HepG2 (cell line): ENCODE data around the gene NBL1. TPM values are rescaled to one million over a fixed set of nuclear protein-coding genes. Genes with fewer than 3 reads are reported as not detected.

Experiments used
- ARNT2 ChIP-seq: sonication (generic); formaldehyde crosslinking; IDR thresholded peaks from 2 replicates; pipeline ENCODE4 v1.8.0; 2022; ENCODE audit warnings: mild to moderate bottlenecking, low read depth, missing genetic modification reagents, moderate library complexity
- ATRX ChIP-seq: sonication (generic); formaldehyde crosslinking; IDR thresholded peaks from 2 replicates; pipeline ENCODE4 v1.4.0; 2020; ENCODE audit warnings: missing genetic modification reagents, borderline replicate concordance
- CREB1 ChIP-seq, 2 experiments: fragments of 450-650 bp in 1 of 2; IDR thresholded peaks; 2 replicates each; pipeline ENCODE4 v1.6.1; 2016 to 2017; ENCODE audit warnings: control low read depth in 1 of 2, mild to moderate bottlenecking in 1 of 2, missing compliant biosample characterization in 1 of 2, missing genetic modification characterization in 1 of 2
- HNF4A ChIP-seq: sonication (generic); formaldehyde crosslinking; IDR thresholded peaks from 2 replicates; pipeline ENCODE4 v1.4.0; 2020; ENCODE audit warnings: missing genetic modification reagents
- HOXA3 ChIP-seq: sonication (generic); formaldehyde crosslinking; IDR thresholded peaks from 2 replicates; pipeline ENCODE4 v1.5.0; 2020; ENCODE audit warnings: missing genetic modification reagents
- NFYC ChIP-seq: IDR thresholded peaks from 2 replicates; pipeline ENCODE4 v1.6.1; 2016; ENCODE audit warnings: missing genetic modification reagents, missing compliant biosample characterization
- NR2F2 ChIP-seq: IDR thresholded peaks from 2 replicates; pipeline ENCODE4 v1.6.1; 2012; ENCODE audit warnings: low read depth, inconsistent platforms, borderline replicate concordance
- RARG ChIP-seq: sonication (generic); formaldehyde crosslinking; IDR thresholded peaks from 2 replicates; pipeline ENCODE4 v1.4.0; 2020; ENCODE audit warnings: low read depth, mild to moderate bottlenecking, missing genetic modification reagents
- TRIM24 ChIP-seq: sonication (generic); formaldehyde crosslinking; IDR thresholded peaks from 2 replicates; pipeline ENCODE4 v1.8.0; 2022; ENCODE audit warnings: mild to moderate bottlenecking, missing genetic modification reagents
- ZMYM4 ChIP-seq: sonication (generic); formaldehyde crosslinking; IDR thresholded peaks from 2 replicates; pipeline ENCODE4 v1.8.1; 2023; ENCODE audit warnings: mild to moderate bottlenecking, missing genetic modification reagents
- ZNF644 ChIP-seq: IDR thresholded peaks from 2 replicates; pipeline ENCODE4 v1.6.1; 2016; ENCODE audit warnings: low read depth
- polyA plus RNA-seq, 8 experiments: library from polyadenylated mRNA; depleted of rRNA in 3 of 8; stranded (reverse) in 7 of 8; unstranded in 1 of 8; fragments of >200 nt; fragmentation: Illumina TruSeq in 4 of 8; extraction: Trizol in 4 of 8; gene quantifications; 2 replicates each; pipeline versions ENCODE4 v1.2.1 to v1.2.3, GENCODE V29; 2011 to 2016; ENCODE audit warnings: low read depth in 4 of 8, missing spikeins in 1 of 8, mixed read lengths in 1 of 8; ENCODE audit not compliant: insufficient read depth in 1 of 8
- total RNA-seq, 5 experiments: library from RNA; depleted of rRNA; stranded (reverse); fragments of >200 nt; fragmentation: Illumina TruSeq; extraction: Trizol; gene quantifications; 2 replicates each; pipeline ENCODE4 v1.2.3, GENCODE V29; 2016; ENCODE audit warnings: low read depth in 1 of 5
- TF ChIP-seq, protein P1 (sequence below): sonication (generic); formaldehyde crosslinking; IDR thresholded peaks from 2 replicates; pipeline ENCODE4 v1.9.0; 2021; ENCODE audit warnings: mild to moderate bottlenecking, missing genetic modification reagents
- TF ChIP-seq, protein P2 (sequence below): sonication (generic); formaldehyde crosslinking; IDR thresholded peaks from 2 replicates; pipeline ENCODE4 v1.4.0; 2020; ENCODE audit warnings: missing genetic modification reagents, borderline replicate concordance
- TF ChIP-seq, protein P3 (sequence below): sonication (generic); formaldehyde crosslinking; IDR thresholded peaks from 2 replicates; pipeline ENCODE4 v1.5.0; 2020; ENCODE audit warnings: missing genetic modification reagents
- TF ChIP-seq, protein P4 (sequence below): sonication (generic); formaldehyde crosslinking; IDR thresholded peaks from 2 replicates; pipeline ENCODE4 v1.4.0; 2020; ENCODE audit warnings: low read depth, missing genetic modification reagents

The NBL1 gene
- total and polyA plus RNA-seq, 2 of the 13 experiments (the other 11 are each of a cell fraction or from before 2014, with no cell fraction given): 2.7 to 13.8 TPM

DNA sequence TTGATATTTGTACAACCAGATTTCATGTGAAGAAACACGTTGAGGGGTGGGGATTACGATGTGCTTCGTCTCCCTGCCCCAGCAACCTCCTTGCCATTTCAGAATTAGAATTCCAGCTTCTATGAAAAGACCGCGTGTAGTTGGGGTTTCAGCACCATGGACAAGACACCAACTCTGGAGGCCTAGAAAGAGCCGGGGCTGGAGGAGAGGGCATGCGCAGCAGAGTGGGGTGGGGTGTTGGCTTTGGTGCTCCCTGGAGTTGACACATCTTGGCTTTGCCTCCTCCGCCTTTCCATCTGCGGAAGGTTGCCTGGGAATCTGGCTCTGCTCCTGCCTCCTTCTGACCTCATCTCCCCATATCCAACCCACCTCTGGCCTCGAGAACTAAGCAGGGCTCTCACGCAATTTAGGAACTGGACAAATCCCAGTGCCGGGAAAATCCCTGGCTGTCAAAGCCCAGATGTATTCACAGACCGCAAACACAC is 32.4 kb downstream of the NBL1 start (continued):
- TF ChIP-seq, protein P1, sequence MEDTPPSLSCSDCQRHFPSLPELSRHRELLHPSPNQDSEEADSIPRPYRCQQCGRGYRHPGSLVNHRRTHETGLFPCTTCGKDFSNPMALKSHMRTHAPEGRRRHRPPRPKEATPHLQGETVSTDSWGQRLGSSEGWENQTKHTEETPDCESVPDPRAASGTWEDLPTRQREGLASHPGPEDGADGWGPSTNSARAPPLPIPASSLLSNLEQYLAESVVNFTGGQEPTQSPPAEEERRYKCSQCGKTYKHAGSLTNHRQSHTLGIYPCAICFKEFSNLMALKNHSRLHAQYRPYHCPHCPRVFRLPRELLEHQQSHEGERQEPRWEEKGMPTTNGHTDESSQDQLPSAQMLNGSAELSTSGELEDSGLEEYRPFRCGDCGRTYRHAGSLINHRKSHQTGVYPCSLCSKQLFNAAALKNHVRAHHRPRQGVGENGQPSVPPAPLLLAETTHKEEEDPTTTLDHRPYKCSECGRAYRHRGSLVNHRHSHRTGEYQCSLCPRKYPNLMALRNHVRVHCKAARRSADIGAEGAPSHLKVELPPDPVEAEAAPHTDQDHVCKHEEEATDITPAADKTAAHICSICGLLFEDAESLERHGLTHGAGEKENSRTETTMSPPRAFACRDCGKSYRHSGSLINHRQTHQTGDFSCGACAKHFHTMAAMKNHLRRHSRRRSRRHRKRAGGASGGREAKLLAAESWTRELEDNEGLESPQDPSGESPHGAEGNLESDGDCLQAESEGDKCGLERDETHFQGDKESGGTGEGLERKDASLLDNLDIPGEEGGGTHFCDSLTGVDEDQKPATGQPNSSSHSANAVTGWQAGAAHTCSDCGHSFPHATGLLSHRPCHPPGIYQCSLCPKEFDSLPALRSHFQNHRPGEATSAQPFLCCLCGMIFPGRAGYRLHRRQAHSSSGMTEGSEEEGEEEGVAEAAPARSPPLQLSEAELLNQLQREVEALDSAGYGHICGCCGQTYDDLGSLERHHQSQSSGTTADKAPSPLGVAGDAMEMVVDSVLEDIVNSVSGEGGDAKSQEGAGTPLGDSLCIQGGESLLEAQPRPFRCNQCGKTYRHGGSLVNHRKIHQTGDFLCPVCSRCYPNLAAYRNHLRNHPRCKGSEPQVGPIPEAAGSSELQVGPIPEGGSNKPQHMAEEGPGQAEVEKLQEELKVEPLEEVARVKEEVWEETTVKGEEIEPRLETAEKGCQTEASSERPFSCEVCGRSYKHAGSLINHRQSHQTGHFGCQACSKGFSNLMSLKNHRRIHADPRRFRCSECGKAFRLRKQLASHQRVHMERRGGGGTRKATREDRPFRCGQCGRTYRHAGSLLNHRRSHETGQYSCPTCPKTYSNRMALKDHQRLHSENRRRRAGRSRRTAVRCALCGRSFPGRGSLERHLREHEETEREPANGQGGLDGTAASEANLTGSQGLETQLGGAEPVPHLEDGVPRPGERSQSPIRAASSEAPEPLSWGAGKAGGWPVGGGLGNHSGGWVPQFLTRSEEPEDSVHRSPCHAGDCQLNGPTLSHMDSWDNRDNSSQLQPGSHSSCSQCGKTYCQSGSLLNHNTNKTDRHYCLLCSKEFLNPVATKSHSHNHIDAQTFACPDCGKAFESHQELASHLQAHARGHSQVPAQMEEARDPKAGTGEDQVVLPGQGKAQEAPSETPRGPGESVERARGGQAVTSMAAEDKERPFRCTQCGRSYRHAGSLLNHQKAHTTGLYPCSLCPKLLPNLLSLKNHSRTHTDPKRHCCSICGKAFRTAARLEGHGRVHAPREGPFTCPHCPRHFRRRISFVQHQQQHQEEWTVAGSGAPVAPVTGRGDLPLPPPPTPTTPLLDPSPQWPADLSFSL: no peak
- no peak for TF ChIP-seq ARNT2 (CRISPR knock-in tag)
- TF ChIP-seq ZMYM4: no peak
- no peak for TF ChIP-seq CREB1 (IDR thresholded peaks at IDR 0.05)
- no peak for TF ChIP-seq CREB1 (CRISPR knock-in tag; IDR thresholded peaks at IDR 0.05)
- TF ChIP-seq RARG: no peak
- TF ChIP-seq ZNF644 (CRISPR knock-in tag): 0 out of 2 replicates have a peak, but pooled peaks have one; percentile 57
- no peak for TF ChIP-seq TRIM24 (CRISPR knock-in tag)
- TF ChIP-seq NFYC (CRISPR knock-in tag): no peak
- TF ChIP-seq, protein P2, sequence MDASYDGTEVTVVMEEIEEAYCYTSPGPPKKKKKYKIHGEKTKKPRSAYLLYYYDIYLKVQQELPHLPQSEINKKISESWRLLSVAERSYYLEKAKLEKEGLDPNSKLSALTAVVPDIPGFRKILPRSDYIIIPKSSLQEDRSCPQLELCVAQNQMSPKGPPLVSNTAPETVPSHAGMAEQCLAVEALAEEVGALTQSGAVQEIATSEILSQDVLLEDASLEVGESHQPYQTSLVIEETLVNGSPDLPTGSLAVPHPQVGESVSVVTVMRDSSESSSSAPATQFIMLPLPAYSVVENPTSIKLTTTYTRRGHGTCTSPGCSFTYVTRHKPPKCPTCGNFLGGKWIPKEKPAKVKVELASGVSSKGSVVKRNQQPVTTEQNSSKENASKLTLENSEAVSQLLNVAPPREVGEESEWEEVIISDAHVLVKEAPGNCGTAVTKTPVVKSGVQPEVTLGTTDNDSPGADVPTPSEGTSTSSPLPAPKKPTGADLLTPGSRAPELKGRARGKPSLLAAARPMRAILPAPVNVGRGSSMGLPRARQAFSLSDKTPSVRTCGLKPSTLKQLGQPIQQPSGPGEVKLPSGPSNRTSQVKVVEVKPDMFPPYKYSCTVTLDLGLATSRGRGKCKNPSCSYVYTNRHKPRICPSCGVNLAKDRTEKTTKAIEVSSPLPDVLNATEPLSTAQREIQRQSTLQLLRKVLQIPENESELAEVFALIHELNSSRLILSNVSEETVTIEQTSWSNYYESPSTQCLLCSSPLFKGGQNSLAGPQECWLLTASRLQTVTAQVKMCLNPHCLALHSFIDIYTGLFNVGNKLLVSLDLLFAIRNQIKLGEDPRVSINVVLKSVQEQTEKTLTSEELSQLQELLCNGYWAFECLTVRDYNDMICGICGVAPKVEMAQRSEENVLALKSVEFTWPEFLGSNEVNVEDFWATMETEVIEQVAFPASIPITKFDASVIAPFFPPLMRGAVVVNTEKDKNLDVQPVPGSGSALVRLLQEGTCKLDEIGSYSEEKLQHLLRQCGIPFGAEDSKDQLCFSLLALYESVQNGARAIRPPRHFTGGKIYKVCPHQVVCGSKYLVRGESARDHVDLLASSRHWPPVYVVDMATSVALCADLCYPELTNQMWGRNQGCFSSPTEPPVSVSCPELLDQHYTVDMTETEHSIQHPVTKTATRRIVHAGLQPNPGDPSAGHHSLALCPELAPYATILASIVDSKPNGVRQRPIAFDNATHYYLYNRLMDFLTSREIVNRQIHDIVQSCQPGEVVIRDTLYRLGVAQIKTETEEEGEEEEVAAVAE (CRISPR knock-in tag): peak; percentile 63; the same call in 1 of the 2 replicates
- TF ChIP-seq, protein P3, sequence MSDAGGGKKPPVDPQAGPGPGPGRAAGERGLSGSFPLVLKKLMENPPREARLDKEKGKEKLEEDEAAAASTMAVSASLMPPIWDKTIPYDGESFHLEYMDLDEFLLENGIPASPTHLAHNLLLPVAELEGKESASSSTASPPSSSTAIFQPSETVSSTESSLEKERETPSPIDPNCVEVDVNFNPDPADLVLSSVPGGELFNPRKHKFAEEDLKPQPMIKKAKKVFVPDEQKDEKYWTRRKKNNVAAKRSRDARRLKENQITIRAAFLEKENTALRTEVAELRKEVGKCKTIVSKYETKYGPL (CRISPR knock-in tag): no peak
- TF ChIP-seq HOXA3 (CRISPR knock-in tag): no peak
- no peak for TF ChIP-seq ATRX (CRISPR knock-in tag)
- TF ChIP-seq, protein P4, sequence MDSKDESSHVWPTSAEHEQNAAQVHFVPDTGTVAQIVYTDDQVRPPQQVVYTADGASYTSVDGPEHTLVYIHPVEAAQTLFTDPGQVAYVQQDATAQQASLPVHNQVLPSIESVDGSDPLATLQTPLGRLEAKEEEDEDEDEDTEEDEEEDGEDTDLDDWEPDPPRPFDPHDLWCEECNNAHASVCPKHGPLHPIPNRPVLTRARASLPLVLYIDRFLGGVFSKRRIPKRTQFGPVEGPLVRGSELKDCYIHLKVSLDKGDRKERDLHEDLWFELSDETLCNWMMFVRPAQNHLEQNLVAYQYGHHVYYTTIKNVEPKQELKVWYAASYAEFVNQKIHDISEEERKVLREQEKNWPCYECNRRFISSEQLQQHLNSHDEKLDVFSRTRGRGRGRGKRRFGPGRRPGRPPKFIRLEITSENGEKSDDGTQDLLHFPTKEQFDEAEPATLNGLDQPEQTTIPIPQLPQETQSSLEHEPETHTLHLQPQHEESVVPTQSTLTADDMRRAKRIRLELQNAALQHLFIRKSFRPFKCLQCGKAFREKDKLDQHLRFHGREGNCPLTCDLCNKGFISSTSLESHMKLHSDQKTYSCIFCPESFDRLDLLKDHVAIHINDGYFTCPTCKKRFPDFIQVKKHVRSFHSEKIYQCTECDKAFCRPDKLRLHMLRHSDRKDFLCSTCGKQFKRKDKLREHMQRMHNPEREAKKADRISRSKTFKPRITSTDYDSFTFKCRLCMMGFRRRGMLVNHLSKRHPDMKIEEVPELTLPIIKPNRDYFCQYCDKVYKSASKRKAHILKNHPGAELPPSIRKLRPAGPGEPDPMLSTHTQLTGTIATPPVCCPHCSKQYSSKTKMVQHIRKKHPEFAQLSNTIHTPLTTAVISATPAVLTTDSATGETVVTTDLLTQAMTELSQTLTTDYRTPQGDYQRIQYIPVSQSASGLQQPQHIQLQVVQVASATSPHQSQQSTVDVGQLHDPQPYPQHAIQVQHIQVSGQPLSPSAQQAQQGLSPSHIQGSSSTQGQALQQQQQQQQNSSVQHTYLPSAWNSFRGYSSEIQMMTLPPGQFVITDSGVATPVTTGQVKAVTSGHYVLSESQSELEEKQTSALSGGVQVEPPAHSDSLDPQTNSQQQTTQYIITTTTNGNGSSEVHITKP: 0 out of 2 replicates have a peak, but pooled peaks have one; percentile 34
- no peak for TF ChIP-seq HNF4A (CRISPR knock-in tag)
- no peak for TF ChIP-seq NR2F2
